Measurements from ENCODE around the gene NR2C2.

- TF ChIP-seq CTCF (IDR thresholded peaks at IDR 0.05; ENCODE audit: low read depth, low read length, missing input control) (no peak), REST (IDR thresholded peaks at IDR 0.05) (no peak), MAX (IDR thresholded peaks at IDR 0.05) (no peak), FOXA2 (IDR thresholded peaks at IDR 0.05) (no peak), SP1 (IDR thresholded peaks at IDR 0.05) (no peak), TAF1 (conservative IDR thresholded peaks at IDR 0.05) (no peak)
Observed at GRCh38 chr3:14980689-14981088, 33.3 kb downstream of the NR2C2 start.
